Fibroblast of the aortic adventitia (primary cell): ENCODE data around the gene ABHD2. TPM values are rescaled to one million over a fixed set of nuclear protein-coding genes. Genes with fewer than 3 reads are reported as not detected.

ENCODE experiments used
- DNase-seq: peaks from one replicate; pipeline ENCODE4 v3.0.0-alpha.2; 2010; ENCODE audit warnings: low read depth
- H3K4me3 ChIP-seq: 2 replicates; pipeline ENCODE4 v1.5.1; 2011; ENCODE audit warnings: low read depth, mild to moderate bottlenecking, control low read depth, low read length, moderate library complexity
- CTCF ChIP-seq: IDR thresholded peaks from 2 replicates; pipeline ENCODE4 v1.5.1; 2011; ENCODE audit warnings: mild to moderate bottlenecking, low read length, control low read depth, inconsistent platforms; ENCODE audit not compliant: insufficient read depth
- total RNA-seq: library from RNA; depleted of rRNA; stranded (reverse); fragments of >200 nt; gene quantifications from 2 replicates; pipeline ENCODE4 v1.2.3, GENCODE V29; 2012; ENCODE audit warnings: low replicate concordance

The ABHD2 gene
- total RNA-seq, 1 donor: 100 TPM

DNA sequence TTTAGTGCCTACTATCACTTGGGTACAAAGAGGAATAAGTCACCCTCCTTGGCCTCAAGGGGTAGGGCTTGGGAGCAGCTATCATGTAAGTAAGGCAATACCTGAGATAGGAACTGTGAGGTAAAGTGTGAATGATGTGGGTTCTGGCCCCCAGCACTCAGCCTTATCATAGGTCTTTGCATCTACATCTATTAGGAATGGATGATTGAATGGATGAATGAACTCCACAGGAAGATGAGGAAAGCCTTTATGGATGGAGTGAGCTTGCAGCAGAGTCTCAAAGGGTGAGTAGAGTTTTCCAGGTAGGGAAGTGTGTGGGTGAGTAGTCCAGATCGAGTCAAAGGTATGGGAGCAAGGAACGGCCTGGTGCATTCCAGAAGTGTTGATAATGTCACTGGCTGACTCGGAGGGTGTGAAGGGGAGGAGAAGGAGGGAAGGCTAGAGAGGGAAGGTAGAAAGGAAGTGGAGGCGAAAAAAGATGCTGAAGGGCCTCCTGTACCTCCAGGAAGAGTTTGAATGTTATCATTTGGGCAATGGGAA, 13.1 kb upstream of the ABHD2 start:
- no peak for DNase-seq
- H3K4me3 ChIP-seq: no peak overlapping the region
- TF ChIP-seq CTCF: no peak

- no peak for TF ChIP-seq CTCF
- H3K4me3 ChIP-seq: no peak overlapping the region
- DNase-seq: no peak
Measured at GRCh38 chr15:89075846-89076245, 12.4 kb upstream of the ABHD2 start.

- DNase-seq: no peak
- H3K4me3 ChIP-seq: no peak overlapping the region
- TF ChIP-seq CTCF: no peak
Measured at GRCh38 chr15:89077750-89078149, 10.5 kb upstream of the ABHD2 start.

DNA sequence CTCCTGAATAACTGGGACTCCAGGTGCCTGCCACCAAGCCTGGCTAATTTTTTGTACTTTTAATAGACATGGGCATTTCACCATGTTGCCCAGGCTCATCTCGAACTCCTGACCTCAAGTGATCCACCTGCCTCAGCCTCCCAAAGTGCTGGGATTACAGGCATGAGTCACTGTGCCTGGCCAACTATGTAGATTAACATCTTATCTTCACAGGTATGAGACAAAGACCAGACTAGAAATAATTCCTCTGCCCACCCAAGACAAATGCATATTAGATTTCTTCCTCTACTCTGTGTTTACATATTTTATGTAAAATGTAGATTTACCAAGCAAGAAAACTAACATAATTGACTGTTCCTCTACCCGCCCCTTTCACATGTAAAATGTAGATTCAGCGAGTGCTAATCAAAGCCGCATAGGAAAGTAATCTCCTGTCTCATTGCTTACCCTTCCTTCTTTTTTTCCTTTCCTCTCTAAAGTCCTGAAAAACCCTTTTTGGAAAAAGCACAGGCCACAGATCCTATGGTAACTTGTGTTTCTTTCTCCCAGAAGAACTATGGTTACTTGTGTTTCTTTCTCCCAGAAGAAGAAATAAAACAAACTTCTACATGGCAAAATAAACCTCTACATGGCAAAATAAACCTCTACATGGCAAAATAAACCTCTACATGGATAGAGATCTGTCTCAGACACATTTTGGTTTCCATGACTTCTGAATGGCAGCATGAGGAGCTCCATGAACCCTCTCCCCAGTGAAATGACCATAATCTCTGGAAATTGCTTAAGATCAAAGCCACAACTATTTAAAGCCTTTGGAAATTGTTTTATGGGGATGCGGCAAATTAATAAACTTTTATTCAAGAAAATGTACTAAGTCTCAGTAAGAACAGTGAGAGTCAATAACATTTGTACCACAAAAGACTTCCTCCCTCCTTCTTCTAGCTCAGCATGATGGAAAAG, 9.1 kb upstream of the ABHD2 start:
- no peak for TF ChIP-seq CTCF
- DNase-seq: no peak
- H3K4me3 ChIP-seq: no peak overlapping the region

DNA sequence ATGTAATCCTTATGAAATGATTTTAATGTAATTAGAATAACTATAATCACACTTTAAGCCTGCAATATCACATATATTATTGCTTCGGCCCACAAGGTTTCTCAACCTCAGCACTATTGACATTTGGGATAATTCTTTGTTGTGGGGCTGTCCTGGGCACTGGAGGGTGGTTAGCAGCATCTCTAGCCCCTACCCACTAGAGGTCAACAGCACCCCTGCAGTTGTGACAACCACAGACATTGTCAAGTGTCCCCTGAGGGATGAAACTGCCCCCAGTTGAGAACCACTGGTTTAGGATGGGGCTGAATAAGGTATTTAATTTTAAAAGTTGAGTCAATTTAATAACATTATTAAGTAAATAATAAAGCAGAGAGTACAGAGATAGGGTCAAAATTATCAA, 6.4 kb upstream of the ABHD2 start:
- no peak for TF ChIP-seq CTCF
- H3K4me3 ChIP-seq: no peak overlapping the region
- no peak for DNase-seq

DNA sequence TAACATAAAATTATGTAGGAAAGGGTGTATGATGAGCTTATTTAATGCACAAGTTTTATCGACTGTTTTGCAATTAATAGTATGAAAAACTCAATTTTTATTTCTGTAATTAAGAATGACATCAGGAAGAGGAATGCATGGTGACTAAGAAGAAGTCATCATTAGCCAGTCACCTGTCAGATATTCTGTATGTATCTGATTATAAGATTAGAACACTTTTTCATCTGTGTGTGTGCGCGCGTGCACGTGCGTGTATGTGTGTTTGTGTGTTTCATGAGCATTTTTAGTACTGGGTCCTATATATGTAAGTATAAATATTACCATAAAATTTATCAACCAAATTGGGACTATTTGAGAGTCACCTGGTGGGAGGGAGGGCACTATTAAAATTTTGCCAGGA, 5.0 kb upstream of the ABHD2 start:
- no peak for DNase-seq
- no peak overlapping the region for H3K4me3 ChIP-seq
- no peak for TF ChIP-seq CTCF
